ENCODE measurements around the gene EPHA7.

Gene EPHA7

DNA sequence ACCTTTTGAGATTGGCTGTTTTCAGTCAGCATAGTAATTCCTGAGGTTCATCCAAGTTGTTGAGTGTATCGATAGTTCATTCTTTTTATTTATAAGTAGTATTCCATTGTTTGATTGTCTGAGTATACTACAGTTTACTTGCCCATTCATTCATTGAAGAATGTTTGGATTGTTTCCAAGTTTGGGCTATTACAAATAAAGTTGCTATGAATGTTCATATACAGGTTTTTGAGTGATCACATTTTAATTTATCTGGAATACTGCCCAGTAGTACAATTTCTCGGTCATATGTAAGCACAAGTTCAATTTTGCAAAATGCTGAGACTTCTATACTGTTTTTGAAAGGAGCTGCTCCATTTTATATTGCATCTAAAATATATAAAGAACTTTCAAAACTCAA, 14.2 kb upstream of the EPHA7 start:
- H3K27me3 ChIP-seq (ENCODE audit: insufficient read depth, poor library complexity, severe bottlenecking), result no peaks in the 10 kb centered on the region
- no peak for DNase-seq (ENCODE audit: low read depth in 1 of 2, low spot score in 1 of 2)
- H3K27ac ChIP-seq (replicated peaks), result no peak overlapping the region
- TF ChIP-seq, protein P1, sequence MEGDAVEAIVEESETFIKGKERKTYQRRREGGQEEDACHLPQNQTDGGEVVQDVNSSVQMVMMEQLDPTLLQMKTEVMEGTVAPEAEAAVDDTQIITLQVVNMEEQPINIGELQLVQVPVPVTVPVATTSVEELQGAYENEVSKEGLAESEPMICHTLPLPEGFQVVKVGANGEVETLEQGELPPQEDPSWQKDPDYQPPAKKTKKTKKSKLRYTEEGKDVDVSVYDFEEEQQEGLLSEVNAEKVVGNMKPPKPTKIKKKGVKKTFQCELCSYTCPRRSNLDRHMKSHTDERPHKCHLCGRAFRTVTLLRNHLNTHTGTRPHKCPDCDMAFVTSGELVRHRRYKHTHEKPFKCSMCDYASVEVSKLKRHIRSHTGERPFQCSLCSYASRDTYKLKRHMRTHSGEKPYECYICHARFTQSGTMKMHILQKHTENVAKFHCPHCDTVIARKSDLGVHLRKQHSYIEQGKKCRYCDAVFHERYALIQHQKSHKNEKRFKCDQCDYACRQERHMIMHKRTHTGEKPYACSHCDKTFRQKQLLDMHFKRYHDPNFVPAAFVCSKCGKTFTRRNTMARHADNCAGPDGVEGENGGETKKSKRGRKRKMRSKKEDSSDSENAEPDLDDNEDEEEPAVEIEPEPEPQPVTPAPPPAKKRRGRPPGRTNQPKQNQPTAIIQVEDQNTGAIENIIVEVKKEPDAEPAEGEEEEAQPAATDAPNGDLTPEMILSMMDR (IDR thresholded peaks at IDR 0.05; ENCODE audit: insufficient read depth, low read length), result no peak
- TF ChIP-seq, protein P2, sequence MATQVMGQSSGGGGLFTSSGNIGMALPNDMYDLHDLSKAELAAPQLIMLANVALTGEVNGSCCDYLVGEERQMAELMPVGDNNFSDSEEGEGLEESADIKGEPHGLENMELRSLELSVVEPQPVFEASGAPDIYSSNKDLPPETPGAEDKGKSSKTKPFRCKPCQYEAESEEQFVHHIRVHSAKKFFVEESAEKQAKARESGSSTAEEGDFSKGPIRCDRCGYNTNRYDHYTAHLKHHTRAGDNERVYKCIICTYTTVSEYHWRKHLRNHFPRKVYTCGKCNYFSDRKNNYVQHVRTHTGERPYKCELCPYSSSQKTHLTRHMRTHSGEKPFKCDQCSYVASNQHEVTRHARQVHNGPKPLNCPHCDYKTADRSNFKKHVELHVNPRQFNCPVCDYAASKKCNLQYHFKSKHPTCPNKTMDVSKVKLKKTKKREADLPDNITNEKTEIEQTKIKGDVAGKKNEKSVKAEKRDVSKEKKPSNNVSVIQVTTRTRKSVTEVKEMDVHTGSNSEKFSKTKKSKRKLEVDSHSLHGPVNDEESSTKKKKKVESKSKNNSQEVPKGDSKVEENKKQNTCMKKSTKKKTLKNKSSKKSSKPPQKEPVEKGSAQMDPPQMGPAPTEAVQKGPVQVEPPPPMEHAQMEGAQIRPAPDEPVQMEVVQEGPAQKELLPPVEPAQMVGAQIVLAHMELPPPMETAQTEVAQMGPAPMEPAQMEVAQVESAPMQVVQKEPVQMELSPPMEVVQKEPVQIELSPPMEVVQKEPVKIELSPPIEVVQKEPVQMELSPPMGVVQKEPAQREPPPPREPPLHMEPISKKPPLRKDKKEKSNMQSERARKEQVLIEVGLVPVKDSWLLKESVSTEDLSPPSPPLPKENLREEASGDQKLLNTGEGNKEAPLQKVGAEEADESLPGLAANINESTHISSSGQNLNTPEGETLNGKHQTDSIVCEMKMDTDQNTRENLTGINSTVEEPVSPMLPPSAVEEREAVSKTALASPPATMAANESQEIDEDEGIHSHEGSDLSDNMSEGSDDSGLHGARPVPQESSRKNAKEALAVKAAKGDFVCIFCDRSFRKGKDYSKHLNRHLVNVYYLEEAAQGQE (IDR thresholded peaks at IDR 0.05; ENCODE audit: insufficient replicate concordance, low read depth), result no peak
- TF ChIP-seq POLR2AphosphoS5 (IDR thresholded peaks at IDR 0.05; ENCODE audit: low read depth) (no peak), SPI1 (IDR thresholded peaks at IDR 0.05; ENCODE audit: borderline replicate concordance, low read depth) (no peak), GABPA (IDR thresholded peaks at IDR 0.05; ENCODE audit: low read depth) (no peak)
- no peak overlapping the region for H3K4me3 ChIP-seq (replicated peaks; ENCODE audit: insufficient read depth, low read length)

DNA sequence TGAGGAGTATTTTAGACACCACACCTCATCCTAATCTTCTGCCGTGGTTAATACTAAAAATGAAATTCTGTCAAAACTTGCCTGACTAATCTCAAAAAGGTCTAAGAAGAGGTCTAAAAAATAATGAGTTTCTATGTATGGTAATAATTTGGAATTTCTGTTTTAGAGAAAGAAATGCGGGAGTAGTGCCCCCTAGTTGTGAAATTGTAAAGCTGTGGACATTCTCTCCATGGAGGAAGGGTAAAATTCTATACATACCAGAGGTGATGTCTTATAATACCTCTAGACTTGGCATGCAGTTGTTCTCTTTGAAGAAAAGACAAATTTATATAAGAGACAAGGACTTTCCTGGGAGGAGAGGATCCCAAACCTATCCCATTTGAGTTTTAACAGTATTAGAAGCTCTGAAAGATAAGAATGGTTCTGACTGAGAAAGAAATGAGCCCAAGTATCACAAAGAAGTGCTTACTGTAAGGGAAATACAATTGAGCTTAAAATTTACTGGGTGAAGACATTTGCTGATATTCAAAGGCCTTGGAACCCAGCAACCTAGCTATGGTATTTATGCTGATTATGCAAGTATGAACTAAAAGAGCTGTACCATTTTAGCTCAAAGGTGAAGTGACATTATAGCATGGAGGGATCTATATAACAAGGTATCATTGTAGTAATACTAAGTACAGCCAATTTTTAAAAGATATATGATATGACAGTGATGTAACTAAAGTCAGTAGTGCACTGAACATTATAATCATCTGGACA, 5.1 kb upstream of the EPHA7 start:
- no peak overlapping the region for H3K27ac ChIP-seq (replicated peaks)
- no peak for TF ChIP-seq SPI1 (IDR thresholded peaks at IDR 0.05; ENCODE audit: borderline replicate concordance, low read depth)
- TF ChIP-seq, protein P1 (IDR thresholded peaks at IDR 0.05; ENCODE audit: insufficient read depth, low read length), result peak; percentile 18
- DNase-seq (ENCODE audit: low read depth in 1 of 2, low spot score in 1 of 2), result no peak
- no peak overlapping the region for H3K4me3 ChIP-seq (replicated peaks; ENCODE audit: insufficient read depth, low read length)
- peaks cover 16% of the 10 kb centered on the region for H3K27me3 ChIP-seq (ENCODE audit: insufficient read depth, poor library complexity, severe bottlenecking)

DNA sequence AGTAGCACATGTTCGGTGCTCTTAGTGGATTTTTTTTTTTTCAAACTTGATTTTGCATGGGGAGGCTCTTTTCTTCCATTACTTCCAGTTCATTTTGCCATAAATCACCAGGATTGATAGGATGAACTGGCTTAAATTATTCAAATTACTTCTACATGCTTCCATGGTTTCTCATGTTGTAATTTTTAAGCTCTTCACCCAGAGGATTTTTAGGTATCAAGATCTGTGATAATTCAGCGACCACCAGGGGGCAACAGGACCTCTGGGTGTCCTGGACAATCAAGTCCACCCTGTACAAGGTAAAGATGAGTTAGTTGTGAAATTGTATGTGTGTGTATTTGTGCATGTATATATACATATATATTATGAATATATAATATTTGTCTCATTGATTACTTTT, 4.2 kb upstream of the EPHA7 start:
- Histone ChIP-seq H3K27me3 (ENCODE audit: insufficient read depth, poor library complexity, severe bottlenecking) (peaks cover 22% of the 10 kb centered on the region), H3K4me3 (replicated peaks; ENCODE audit: insufficient read depth, low read length) (no peak overlapping the region), H3K27ac (replicated peaks) (no peak overlapping the region)
- DNase-seq (ENCODE audit: low read depth in 1 of 2, low spot score in 1 of 2), result peak in 1 of 2 experiments; percentile 19
- TF ChIP-seq POLR2AphosphoS5 (IDR thresholded peaks at IDR 0.05; ENCODE audit: low read depth), result no peak
- TF ChIP-seq SPI1 (IDR thresholded peaks at IDR 0.05; ENCODE audit: borderline replicate concordance, low read depth), result no peak
- TF ChIP-seq, protein P2 (IDR thresholded peaks at IDR 0.05; ENCODE audit: insufficient replicate concordance, low read depth), result no peak
- TF ChIP-seq, protein P1 (IDR thresholded peaks at IDR 0.05; ENCODE audit: insufficient read depth, low read length), result no peak
- TF ChIP-seq GABPA (IDR thresholded peaks at IDR 0.05; ENCODE audit: low read depth), result no peak

Data from HL-60 (cell line).